Measurements from ENCODE around the gene TSACC.
"Not testable (repeated sequence)": the region's sequence is repeated elsewhere in the genome, so short reads cannot be mapped to it uniquely, and the experiment has no call there.

TSACC gene

DNA sequence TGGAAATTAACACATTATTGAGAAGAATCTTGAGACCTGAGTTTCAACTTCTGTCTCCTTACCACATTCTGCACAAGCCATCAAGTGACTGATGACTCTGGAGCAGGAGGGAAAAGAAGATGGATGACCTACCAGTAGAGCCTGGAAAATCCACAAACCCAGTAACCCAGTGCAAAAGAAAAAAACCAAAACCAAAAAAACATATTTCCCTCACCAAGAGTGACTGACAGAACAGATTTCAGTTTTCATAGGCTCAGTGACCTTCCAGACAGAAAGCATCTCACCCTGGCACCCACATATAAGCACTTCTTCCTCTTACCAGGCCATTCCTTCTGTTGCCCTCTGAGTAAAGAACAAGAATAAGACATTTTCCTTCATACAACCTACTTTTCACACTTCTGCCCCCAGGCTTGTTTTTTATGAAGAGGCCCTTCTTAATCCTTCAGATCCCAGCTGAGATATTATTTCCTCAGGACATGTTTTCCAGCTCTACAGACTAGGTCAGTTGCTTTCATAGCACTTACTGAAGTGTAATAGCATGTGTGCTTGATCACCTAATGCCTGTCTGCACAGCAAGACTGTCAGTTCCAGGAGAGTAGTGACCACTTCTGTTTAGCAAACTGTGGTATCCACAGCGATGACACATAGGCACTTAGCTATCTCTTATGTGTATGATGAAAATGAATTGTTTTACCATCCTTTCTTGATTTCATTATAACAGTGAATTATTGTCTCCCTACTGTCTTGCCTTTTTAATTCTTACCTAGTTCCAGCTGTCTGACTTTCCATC is 4.0 kb downstream of the TSACC start:
- in situ Hi-C loops (cut with MboI; ENCODE audit: low pct_unique_long_range_greater_than_20kb, low sequenced_read_pairs) = no loop called here

DNA sequence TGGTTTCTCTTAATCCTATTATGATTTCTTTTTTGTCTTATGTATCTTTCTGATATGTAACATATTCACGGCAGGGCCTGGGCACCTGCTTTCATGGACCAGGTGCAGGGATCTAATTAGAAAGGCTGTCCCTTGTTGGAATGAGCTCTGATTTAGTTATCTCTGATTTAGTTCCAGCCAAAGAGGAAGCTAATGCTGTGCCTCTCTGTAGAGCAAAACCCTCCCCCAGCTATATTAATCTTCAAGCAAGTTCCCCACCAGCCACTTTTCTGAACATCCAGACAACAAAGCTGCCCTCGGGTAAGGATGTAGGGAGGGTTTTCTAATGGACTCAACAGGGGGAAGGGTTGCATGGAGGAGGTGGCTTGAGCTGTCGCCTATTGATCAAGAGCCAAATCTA is 6.1 kb downstream of the TSACC start:
- peak; percentile 29 for DNase-seq
- in situ Hi-C loops (cut with MboI; ENCODE audit: low pct_unique_long_range_greater_than_20kb, low sequenced_read_pairs) = no loop called here

More for the DNA sequence above, 4.0 kb downstream of the TSACC start:
- DNase-seq = no peak

DNA sequence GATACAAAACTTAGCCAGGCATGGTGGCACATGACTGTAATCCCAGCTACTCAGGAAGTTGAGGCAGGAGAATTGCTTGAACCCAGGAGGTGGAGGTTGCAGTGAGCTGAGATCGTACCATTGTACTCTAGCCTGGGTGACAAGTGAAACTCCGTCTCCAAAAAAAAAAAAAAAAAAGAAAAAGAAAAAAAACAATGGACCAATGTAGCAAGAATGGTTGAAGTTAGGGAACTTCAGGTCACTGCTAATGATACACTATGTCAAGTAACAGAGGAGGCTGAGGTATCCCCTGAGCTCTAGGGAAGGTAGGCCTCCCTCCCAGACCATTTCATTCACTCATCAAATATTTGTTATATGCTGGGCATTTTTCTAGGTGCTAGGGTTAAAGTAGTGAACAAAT is 7.7 kb downstream of the TSACC start:
- in situ Hi-C loops (cut with MboI; ENCODE audit: low pct_unique_long_range_greater_than_20kb, low sequenced_read_pairs); DNase-seq: not testable (repeated sequence)

DNA sequence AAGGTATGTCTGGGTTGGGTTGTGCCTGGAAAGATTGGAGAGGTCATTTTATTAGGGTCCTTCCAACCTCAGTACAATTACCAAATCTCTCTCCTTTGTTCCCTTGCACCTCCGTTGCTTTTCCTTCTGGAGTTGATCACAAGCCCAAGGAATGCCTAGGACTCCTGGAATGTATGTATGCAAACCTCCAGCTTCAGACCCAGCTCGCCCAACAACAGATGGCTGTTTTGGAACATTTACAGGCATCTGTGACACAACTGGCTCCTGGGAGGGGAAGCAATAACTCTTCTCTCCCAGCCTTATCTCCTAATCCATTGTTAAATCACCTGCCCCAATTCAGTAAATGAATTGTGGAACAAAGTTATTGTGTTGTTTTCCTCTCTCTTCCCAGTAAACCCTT is 8.3 kb downstream of the TSACC start:
- no peak for DNase-seq
- in situ Hi-C loops (cut with MboI; ENCODE audit: low pct_unique_long_range_greater_than_20kb, low sequenced_read_pairs) = no loop called here

DNA sequence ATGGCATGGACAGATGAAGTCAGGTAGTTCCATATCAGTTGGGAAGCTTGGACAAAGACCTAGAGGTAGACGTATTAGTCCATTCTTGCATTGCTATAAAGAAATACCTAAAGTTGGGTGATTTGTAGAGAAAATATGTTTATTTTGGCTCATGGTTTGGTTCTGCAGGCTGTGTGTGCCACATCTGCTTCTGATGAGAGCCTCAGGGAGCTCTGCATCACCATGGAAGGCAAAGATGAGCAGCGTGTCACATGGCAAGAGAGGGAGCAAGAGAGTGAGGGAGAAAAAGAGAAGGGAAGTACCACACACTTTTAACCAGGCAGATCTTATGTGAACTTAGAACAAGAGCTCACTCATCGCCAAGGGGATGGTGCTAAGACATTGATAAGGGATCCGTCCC is 9.0 kb downstream of the TSACC start:
- no peak for DNase-seq
- in situ Hi-C loops (cut with MboI; ENCODE audit: low pct_unique_long_range_greater_than_20kb, low sequenced_read_pairs) = no loop called here

DNA sequence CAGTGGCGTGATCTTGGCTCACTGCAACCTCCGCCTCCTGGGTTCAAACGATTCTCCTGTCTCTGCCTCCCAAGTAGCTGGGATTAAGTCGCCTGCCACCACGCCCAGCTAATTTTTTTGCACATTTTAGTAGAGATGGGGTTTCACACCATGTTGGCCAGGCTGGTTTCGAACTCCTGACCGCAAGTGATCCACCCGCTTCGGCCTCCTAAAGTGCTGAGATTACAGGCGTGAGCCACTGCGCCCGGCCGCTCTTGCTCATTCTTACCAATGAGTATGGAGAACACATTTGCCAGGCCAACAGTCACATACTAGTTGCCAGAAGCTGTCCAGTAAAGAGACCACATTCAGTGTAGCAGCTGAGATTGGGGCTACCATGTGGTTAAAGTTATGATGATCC is 14.2 kb downstream of the TSACC start:
- DNase-seq; in situ Hi-C loops (cut with MboI; ENCODE audit: low pct_unique_long_range_greater_than_20kb, low sequenced_read_pairs): not testable (repeated sequence)

DNA sequence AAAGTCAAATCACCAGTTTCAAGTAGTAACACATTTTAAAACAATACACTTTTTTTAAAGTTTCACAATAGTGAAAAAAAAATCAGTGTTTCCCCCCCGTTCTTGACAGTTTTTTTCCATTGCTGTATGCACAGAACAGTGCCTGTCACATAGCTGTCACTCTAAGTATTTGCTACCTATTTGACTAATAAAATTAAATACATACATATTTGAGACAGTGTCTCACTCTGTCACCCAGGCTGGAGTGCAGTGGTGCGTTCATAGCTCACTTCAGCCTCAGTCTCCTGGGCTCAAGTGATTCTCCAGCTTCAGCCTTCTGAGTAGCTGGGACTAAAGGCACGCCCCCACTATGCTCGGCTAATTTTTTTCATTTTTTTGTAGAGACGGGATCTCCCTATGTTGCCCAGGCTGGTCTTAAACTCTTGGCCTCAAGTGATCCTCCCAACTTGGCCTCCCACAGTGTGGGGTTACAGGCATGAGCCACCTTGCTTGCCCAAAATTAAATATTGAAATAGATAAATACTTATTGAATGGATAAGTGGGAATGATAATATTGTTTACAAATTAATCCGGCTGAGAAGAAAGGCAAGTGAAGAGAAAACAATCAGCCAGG is 18.0 kb downstream of the TSACC start:
- in situ Hi-C loops (cut with MboI; ENCODE audit: low pct_unique_long_range_greater_than_20kb, low sequenced_read_pairs) = no loop called here
- no peak for DNase-seq

DNA sequence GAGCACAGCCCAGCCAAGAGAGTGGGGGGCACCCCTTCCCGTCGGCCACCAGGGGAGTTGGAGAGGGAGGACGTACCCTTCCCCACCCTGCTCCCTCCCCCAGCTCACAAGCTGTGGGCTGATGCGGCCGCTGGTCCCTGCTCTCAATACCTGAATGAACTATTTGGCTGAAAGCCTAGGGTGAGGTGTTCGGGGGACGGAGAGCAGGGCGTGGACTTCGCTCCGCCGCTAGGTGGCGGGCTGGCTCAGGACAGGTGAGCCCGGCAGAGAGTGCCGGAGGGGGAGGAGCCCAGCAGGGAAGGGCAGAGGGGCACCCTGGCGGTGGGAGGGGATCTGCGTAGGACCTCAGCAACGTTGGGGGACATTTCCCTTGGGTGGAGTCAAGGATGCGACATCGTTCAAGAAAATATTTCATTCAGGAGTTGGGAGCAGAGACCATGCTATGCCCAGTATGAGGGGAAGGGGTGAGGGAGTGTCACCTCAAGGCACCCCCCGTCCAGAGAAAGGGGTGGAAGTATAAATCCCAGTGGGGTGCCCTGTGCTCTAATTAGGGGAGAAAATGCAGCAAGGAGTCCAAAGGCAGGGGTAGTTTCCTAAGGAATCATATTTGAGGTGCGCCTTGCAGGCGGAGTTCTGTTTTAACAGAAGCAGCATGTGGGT is 18.7 kb downstream of the TSACC start:
- in situ Hi-C loops (cut with MboI; ENCODE audit: low pct_unique_long_range_greater_than_20kb, low sequenced_read_pairs) = no loop called here
- peak; percentile 37 for DNase-seq

DNA sequence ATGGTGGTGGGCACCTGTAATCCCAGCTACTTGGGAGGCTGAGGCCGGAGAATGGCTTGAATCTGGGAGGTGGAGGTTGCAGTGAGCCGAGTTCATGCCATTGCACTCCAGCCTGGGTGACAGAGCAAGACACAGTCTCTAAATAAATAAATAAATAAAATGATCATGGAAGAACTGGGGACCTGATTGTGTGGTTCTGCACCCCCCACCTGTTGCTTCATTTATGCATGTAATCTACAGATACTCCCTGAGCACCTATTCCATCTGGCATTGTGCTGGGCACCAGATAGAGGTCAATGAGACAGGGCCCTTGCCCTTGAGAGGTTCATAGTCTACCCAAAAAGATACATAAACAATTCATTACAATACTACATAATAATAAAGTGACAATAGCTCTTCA is 19.7 kb downstream of the TSACC start:
- in situ Hi-C loops (cut with MboI; ENCODE audit: low pct_unique_long_range_greater_than_20kb, low sequenced_read_pairs) = no loop called here
- no peak for DNase-seq

DNA sequence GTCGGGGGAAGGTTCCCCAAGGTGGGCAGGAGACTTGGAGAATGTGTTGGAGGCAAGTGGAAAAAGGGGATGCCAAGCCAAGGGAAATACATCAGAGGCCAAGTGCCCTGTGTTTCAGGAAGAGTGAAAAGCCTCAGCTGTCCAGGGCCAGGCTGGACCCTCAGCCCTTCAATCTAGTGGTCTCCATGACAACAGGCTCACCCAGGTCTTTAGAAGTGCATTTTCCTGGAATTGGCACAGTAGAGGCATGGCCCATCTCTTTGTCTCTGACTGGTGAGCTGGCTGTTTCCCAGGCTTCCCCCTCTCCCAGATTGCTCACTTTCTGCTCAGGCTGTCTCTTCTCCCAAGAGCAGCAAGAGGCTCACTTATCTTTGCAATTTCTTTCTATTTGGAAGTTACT is 20.3 kb downstream of the TSACC start:
- no peak for DNase-seq

DNA sequence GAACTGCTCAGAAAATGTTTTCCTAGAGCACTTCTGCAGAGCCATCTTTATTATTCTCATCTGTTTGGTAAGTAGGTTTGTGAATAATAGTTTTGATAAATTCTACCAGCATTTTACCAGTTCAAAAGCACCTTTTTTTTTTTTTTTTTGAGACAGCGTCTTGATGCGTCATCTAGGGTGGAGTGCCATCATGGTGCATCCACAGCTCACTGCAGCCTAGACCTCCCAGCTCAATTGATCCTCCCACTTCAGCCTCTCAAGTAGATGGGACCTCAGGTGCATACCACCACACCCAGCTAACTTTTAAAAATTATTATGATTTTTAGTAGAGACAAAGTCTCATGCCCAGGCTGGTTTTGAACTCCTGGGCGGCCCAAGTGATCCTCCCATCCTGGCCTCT is 20.9 kb downstream of the TSACC start:
- in situ Hi-C loops (cut with MboI; ENCODE audit: low pct_unique_long_range_greater_than_20kb, low sequenced_read_pairs) = no loop called here
- DNase-seq = no peak

More for the DNA sequence above, 20.3 kb downstream of the TSACC start:
- in situ Hi-C loops (cut with MboI; ENCODE audit: low pct_unique_long_range_greater_than_20kb, low sequenced_read_pairs) = no loop called here

DNA sequence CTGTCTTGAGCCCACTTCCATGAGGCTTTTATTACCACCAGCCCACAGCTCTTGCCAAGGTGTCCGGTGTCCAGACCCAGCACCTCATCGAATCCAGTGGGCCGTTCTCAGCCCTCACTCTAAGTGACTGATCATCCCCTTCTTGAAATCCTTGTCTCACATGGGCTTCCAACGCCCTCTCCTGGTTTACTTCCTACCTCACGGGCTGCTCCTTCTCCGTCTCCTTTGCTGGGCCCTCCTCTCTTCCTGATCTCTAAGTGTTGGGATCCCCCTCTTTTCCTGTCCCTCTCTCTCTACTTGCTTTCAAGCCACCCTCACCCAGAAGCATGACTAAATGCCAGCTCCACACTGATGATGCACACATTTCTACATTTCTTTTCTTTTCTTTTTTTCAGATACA is 21.6 kb downstream of the TSACC start:
- DNase-seq = no peak
- in situ Hi-C loops (cut with MboI; ENCODE audit: low pct_unique_long_range_greater_than_20kb, low sequenced_read_pairs) = no loop called here

DNA sequence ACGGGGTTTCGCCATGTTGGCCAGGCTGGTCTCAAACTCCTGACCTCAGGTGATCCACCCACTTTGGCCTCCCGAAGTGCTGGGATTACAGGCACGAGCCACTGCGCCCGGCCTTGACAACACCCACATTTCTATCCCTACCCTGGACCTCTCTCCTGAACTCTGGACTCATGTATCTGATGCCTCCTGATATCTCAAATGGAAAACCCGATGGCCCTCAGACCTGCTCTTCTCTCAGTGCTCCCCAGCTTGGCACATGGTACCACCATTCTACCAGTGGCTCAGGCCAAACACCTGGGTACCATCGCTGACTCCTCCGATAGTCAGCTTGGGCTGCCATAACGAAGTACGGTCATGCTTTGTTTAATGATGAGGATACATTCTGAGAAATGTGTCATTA is 22.2 kb downstream of the TSACC start:
- in situ Hi-C loops (cut with MboI; ENCODE audit: low pct_unique_long_range_greater_than_20kb, low sequenced_read_pairs) = no loop called here
- no peak for DNase-seq

DNA sequence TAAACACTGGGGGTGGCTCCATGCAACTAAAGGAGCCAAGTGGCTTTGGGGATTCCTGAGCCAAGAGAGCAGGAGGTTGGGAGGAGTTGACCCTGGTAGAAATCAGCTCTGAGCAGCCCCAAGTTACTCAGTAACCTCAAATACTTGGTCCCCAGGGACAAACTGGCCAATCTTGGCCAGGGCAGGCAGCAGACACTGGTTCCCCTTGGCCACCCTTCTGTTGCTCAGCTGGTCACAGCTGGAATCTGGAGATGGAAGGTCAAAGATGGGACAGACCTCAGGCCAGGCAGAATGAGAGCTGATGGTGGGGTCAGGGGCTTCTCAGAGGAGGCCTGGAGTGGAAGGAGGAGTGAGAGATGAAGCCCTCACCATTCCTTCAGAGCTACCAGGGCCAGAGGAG is 27.4 kb downstream of the TSACC start:
- in situ Hi-C loops (cut with MboI; ENCODE audit: low pct_unique_long_range_greater_than_20kb, low sequenced_read_pairs) = no loop called here
- DNase-seq = no peak

DNA sequence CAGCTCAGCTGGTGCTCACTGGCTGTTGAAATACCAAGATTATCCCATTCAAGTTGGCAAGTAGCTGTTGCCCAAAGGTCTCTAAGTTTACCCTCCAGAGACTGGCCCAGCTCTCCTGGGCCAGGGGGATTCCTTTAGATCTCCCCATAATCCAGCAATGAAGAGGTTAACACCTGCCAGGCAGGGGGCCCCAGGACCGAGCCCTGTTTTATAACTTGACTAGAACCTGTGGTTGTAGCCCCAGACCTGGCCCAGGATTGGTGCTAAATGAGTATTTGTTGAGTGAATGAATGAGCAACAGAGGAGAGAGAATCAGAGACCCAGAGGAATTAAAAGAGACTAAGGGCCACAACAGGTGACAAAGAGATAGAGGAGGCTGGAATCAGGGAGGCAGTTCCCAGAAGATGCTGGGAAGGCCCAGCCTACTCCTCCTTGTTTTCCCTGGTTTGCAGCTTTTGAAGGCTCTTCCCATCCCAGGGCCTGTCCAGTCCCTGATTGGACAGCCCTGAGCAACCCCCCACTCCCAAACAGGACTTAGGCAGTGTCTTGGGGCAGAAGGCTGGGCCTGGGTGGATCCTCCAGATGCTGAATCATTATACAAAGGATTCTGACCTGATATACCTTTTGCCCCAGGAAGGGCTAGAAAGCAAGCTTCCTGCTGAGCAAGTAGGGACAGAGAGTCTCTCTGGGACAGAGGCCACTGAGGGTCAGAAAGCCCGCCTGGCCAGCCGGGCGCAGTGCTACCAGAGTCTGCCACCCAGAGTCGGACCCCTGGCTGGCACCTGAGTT is 28.2 kb downstream of the TSACC start:
- in situ Hi-C loops (cut with MboI; ENCODE audit: low pct_unique_long_range_greater_than_20kb, low sequenced_read_pairs) = no loop called here
- DNase-seq = no peak

DNA sequence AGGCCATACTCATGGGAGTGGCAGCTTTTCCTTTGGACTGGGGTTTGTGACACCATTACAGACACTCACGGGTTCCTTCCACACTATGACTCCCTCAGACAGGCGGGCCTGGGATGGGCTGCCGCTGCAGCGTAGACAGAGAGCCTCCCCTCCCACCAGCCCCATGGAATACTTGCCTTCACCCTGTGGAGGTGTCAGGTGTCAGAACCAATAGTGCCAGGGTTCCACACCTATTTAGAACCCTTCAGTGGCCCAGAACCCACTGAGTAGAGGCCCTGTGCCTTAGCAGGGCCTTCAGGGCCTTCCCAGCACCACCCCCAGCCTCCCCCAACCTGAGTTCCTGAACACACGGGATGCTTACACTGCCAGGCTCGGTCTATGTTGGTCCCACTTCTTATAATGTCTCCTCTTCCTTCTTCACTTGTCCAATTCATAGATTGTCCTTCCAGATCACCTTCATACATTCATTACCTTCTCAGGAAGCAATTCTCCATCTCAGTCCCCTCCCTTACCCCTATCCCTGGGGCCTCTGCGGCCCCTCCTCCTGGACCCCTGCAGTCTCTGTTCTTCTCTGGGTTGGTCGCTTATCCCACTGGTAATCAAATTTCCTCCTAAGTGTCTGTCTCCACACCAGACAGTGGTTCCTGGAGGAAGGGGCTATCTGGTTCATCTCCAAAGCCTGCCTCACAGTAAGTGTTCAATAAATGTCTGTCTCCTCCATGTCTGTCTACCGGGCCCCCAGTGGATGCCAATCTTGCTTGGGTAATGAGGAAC is 29.2 kb downstream of the TSACC start:
- no peak for DNase-seq
- in situ Hi-C loops (cut with MboI; ENCODE audit: low pct_unique_long_range_greater_than_20kb, low sequenced_read_pairs) = no loop called here

DNA sequence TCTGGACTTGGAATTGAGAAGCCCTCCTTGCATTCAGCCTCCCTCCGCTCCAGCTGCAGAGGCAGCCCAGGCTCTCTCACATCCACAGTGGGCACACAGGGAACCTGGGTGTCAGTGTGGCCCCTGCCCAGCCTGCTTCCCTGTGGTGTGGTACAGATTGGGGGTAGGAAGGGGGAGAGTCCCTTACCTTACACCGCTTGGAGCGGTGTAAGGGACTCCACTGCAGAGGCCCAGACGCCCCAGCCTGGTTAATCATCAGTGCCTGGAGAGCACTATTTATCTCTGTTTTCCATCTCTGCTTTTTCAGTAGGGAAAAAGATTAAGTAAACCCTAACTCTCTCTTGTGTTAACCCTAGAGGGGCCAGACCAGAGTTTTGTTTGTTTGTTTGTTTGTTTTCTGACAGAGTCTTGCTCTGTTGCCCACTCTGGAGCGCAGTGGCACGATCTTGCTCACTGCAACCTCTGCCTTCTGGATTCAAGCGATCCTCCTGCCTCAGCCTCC is 29.9 kb downstream of the TSACC start:
- DNase-seq = no peak
- in situ Hi-C loops (cut with MboI; ENCODE audit: low pct_unique_long_range_greater_than_20kb, low sequenced_read_pairs) = no loop called here

DNA sequence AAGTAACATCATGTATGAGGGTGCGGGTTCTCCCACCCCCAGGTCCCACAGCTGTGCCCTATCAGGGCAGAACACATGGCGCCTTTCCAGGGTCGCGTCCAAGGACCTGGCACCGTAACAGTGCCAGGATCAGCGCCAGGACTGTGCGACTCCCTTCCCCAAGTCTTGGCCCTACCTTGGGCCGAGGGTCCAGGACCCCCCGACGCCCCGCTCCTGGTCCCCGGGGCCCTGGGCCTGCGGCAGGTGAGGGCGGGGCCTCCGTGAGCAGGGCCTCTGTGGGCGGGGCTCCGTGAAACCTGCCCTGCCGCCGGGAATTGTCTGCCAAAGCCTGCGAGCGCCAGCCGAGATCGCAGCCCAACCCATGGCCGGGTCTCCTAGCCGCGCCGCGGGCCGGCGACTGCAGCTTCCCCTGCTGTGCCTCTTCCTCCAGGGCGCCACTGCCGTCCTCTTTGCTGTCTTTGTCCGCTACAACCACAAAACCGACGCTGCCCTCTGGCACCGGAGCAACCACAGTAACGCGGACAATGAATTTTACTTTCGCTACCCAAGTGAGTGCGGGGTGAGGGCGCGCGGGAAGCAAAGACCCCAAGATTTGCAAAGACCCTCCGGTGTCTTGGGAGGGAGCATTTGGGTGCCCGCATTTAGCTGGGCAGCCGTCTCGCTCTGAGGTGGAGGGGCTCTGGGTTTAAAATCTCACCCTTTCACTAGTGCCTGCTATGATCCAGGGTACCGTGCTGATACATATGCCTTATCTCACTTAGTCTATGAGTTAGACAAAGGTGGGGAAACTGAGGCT is 30.8 kb downstream of the TSACC start, which contains the start of gene RHBG:
TSS of gene RHBG (plus strand) at position 323 of the 796 bp plus-strand sequence. CDS start at position 362, 39 bp downstream.
- DNase-seq = no peak
- in situ Hi-C loops (cut with MboI; ENCODE audit: low pct_unique_long_range_greater_than_20kb, low sequenced_read_pairs) = no loop called here

Measured in KBM-7 (cell line).